ENCODE data around the gene ZNF217.
"Not testable (repeated sequence)": the region's sequence is repeated elsewhere in the genome, so short reads cannot be mapped to it uniquely, and the experiment has no call there.

Gene ZNF217

DNA sequence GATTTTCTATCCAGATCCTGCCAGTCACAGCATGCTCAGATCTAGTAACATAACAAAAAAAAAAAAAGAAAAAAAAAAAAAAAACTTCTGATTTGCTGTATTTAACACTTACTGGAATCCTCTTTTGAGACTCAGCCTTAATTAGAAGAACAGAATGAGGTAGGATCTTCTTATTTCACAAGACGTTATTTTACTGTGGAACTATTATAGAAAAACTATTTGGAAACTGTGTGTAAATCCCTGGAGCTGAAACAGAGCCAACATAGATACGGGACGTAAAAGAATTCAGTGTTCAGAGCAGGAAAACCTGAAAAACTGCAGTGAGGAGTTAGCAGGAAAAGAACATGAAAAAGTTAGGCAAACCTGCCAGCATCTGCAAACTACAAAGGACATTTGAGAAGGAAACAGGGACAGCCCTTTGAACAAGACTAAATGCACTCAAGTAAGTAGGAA, 3.4 kb upstream of the ZNF217 start:
- no peak for DNase-seq

DNA sequence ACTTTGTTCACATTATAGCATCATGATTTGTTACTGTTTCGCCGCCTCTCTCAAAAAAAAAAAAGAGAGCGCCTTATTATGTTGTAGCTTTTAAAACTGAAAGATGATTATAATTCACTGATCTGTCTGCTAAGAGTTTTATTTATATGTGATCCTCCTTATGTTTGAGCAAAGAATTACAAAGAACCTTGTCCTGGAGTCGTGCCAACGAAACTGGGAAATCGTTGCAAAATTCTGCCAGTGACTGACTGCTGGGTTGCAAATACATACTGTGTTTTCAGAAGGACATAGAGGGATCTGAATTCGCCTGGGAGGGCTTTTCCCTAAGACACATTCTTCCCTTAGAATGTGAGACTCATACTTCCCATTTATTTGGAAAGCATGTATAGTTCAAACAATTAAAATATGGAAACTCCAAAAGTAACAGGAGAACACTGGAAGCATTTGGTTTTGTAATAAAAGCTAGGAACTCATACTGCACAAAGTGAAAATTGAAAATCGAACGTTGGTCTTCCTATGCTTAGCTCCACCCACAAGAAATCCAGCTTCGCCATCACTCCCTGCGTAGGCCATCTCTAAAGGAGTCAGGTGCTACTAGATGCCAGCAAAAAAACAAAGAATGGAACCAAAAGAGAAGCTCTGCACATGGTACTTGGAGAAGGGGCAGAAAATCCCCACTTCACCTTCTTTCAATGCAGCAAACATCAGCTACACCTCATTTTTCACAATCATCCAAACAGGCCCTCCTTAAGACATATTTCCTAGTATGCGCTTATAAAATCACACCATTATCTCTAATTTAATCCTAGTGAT, 2.8 kb upstream of the ZNF217 start:
- not testable (repeated sequence) for DNase-seq

DNA sequence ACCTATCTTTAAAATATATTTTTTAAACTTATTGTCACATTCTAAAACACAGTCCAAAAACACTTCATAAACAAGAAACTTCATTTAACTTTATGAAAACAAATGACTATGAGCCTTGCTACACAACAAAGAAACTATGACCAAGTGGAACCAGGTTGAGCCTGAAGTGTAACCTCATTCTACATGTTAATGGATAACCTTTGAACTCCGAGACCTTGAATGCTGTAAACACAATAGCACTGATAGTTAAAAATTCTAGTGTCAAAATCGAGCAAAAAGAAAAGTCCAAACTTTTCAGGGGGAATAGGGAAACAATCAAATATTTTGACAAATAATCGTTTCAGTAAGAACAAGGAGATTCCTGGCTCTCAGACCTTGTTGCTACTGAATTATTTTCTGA, 2.1 kb upstream of the ZNF217 start:
- DNase-seq = not testable (repeated sequence)

DNA sequence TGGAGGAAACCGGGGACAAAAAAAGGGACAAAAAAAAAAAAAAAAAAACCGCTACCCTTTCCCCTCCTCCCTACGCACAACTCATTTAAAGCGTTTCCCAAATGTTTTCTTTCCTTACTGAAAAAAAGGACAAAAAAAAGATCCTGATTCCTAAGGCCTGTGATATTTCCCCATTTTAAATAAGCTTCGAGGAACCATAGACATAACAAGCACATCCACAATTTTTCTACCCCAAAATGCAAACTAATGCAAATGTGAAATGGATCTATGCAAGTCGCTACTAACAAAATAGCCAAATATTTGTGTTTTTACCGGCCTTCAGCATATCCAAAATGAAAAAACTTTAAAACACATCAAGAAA, 1.4 kb upstream of the ZNF217 start:
- no peak for DNase-seq

DNA sequence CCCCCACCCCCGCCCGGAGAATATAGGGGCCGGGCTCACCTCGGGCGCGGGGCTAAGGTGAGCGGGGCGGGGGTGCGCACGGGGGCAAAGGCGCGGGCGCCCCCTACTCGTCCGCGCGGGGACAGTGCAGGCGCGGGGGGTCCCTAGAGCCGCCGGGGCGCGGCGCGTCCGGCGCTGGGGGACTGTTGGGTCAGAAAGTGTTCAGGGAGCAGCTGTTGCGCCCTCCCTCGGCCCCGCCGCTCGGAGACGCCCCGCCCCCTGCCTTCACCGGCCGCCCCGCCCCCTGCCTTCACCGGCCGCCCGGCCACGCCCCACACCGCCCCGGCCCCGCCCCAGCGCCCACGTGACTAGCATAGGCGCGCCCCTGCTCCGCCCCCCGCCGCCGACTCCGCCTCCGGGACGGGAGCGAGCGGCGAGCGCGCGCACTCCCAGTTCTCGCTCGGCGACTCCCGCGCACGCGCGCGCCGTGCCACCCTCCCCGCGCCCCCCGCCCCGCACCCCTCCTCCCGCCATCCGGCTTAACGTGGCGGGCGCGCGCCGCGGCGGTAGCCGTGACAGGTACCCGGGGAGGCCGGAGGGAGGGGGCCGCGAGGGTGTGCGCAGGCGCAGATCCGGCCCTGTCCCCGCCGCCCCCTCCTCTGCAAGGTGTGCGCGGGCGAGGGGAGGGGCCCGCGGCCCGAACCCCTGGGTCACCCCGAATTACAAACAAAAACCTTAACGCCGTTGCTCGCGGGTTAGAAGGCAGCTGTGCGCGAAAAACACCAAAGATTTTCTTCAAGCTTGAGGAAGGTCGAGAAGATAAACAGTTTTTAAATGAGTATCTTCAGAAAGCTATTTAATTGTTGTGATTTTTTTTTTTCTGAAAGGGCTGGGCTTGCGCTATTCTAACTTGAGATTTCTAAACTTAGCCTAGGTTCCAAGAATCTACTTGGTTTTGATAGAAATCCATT, 704 bp upstream of the ZNF217 start:
- peak; percentile 89 for DNase-seq

DNA sequence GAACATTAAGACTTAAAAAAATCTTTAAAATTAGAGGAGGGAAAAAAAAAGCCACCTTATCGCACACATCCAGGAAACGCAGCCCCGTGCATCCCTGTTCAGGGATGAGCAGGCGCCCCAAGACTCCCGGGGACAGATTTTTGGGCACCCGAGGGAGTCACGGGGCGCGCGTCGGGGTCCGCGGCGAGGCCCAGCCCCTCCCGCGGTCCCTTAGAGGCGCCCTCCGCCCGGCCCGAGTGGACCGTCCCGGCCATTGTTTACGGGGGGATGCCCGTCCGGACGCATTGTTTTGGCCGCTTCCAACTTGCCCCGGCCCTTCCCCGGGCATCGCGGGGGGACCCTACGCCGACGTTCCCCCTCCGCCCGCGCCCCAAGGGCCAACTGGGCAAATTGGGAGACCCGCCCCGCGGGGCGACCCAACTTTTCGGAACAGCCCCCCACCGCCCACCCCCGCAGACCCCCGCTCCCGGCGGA, 610 bp downstream of the ZNF217 start:
- DNase-seq = peak; percentile 69

DNA sequence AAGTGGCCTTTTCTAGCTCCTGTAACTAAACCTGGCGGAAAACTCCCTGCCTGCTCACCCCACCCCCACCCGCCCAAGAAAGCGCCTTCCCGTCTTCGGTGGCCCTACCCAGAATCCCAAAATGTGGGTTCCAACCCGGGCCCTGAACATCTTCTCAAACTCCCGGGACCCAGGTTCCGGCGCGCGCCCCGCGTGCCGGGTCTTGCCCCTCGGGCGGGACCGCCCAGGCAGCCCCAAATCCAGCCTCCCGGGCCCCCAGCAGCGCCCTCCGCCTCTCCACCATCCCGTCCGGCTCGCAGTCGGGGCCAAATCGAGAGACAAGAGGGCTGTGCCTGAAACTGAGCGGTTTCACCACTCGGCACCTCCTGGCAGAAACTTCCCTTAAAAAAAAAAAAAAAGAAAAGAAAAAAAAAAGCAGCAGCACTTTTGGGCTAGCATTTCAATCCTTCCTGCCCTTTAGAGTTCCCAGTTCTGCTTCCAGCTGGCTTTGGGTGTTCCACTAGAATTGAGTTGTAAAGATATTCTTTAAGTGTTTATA, 1.1 kb downstream of the ZNF217 start:
- DNase-seq = peak; percentile 60

DNA sequence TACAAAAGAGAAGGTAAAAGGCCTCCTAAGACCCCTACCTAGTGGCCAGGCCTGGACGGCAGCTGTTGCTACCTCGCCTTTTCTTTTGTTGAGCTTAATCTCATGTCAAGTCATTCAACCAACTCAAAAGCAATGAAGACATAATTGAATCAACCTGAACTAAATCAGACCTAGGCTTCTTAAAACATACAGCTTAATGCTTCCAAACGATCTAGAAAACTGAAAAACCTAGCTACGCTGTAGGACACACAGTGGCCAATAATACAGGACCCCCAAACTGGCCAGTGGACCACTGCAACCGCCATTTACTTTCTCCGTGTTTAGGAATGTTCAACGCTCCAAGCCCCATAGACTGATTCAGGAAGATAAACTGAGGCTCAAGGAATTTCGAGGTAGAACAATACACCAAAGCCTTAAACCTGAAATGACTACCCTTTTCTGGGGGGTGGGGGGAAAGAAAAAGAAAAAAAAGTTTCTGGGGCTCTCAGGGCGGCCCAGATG, 1.6 kb downstream of the ZNF217 start:
- DNase-seq = peak; percentile 42

DNA sequence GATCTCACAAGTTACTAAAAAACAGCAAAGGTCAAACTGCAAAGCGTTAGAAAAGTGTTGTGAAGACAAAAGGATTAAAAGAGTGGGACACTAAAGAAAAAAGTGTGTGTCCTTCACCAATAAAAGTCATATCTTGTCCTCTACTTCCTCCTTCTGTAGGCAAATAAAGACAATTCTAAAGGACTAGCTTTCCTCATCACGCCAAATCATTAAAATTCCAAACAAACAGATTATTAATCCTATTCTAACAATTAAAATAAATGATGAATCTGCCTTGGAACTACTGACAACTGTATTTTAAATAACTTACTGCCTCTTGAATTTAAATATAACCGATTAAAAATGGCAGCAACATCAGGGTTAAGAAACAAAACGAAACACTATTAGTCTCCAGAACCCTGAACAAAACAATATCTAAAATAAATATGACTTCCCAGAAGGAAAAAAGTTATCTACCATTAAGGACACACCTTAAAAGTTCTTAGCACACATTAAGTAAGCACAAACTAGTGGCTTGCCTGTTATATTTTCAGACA, 2.4 kb downstream of the ZNF217 start:
- not testable (repeated sequence) for DNase-seq

DNA sequence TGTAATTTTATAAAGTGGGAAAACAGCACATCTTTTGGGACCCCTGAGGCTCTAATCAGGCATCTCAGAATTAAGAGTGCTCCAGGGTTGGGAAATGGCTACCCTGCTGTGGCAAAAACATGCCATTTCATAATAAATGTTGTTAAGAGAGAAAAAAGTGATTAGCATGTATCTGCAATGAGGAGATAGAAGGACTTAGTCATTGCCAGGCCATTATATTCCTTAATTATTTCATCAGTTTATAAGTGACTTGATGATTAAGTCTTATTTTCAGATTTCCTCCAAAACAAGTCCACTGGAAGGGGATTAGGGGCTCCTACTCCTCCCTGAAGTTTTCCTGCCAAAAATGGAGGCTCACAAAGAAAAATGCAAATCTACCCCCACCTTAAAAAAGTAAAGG, 3.0 kb downstream of the ZNF217 start:
- not testable (repeated sequence) for DNase-seq

DNA sequence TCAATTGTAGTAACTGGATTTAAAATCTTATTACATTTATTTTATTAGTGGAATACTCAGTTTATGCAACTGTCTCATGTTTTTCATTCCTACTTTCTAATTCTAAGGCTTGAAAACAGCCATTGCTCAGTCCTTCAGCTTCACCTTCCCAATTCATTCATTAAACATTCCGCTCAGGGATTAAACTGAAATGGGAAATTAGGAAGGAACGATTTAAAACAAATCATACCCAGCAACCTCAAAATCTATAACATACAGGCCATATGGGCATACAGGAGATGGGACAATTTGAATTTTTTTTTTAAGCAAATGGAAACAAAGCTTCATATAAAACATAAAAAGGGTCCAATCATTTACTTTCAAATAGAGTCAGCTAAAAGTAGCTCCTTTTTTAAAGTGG, 3.5 kb downstream of the ZNF217 start:
- DNase-seq = not testable (repeated sequence)

DNA sequence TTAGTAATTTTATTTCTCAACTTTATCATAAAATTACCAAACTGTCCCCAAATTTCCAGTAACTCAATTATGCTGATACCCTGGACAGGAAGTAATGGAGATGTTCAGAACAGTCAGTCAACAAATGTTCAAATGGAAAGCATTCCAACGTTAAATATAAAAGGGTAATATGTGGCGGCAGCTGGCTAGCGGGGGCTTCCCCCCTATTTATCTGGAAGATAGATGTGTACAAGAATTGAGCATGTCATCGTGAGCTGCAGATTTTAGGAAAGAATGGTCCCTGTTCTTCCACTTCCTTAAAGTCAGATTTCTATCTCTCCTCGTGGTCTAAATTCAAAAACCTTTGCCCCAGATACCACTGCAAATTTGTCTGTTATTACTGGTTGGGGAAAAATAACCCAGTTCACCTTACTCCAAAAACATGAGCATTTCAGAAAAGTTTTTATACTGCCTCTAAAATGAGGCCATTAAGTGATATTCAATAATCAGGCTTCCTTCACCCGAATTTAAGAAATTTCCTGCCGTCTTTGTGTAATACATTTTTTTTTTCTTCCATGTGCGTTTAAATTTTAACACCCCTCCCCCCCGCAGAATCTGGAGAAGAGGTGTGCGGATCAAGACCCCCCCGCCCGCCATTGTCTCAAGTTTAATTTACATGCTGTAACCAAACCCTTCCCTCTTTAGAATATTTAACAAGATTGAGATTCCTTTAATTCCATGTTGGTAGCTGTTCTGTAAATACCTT, 4.1 kb downstream of the ZNF217 start:
- DNase-seq = not testable (repeated sequence)

DNA sequence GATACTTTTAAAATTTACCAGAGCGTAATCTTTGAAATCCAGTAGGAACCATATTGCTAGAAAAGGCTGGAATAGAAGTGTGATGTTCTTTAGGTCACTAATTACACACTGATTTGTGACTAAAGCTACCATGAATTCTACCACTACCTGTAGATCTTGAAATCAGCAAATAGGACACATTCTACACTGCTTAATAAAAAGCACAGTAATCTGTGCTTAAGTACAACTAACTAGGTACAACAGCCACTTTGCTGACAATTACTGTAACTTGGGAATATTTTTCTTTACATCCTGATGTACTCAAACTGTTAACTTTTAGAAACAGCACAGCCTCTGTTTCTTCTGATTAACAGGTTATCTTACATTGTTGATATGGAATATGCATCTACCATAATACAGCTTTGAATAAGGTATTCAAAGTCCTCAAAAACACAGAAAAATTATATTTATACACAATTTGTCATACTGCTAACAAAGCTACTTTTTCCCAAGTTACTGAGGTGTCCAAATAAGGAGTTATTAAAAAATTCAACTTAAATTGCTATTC, 6.4 kb downstream of the ZNF217 start:
- DNase-seq = not testable (repeated sequence)

DNA sequence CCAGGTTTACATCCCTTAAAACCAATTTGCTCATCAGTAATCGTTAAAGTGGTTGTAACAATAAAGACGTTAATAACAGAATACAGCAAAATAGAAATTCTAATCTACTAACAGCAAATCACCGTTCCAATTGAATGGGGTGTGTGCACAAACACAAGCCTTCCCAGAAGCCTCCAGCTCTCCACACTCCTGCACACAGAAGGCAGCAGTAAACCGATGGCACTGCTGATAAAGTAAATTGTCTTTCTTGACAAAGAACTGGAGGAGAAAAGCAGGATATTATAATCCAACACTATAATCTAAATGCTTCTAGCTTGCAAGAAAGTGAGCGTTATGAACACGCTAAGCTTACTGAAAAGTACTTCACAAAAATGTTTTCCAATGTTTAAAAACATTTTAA, 7.0 kb downstream of the ZNF217 start:
- no peak for DNase-seq

DNA sequence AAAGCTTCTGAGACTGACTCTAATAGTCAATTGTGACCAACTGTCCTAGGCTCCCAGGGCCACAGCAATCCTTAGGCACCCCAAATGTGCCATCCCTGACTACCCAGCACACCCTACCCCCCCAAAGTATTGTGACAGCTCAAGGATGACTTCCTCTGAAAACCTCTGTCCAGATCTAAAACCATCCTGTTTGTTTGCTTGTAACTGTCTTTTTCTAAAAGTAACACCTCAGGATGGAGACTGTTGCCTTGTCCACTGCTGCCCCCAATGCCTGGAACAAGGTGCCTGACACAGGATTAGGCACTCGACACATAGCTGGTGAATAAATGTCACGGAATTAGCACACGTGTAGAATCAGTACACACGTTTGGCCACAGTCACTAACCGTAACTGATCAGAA, 7.7 kb downstream of the ZNF217 start:
- DNase-seq = not testable (repeated sequence)

DNA sequence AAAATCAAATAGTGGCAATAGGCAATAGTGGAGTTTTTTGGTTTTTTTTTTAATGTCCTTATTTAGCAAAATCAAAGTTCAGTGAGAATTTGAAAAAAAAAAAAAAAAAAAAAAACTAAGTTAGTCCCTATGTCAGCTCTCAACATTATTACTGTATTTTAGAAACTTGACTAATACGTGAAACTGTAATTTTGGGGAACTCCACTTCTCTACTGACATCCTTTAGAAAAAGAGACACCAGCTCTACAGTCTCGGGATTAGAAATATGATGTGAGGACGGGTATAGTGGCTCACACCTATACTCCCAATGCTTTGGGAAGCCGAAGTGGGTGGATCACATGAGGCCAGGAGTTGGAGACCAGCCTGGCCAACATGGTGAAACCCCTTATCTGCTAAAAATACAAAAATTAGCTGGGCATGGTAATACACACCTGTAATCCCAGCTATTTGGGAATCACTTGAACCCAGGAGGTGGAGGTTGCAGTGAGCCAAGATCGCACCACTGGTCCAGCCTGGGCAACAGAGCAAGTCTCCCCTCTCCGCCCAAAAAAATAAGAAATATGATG, 8.6 kb downstream of the ZNF217 start:
- DNase-seq = not testable (repeated sequence)

DNA sequence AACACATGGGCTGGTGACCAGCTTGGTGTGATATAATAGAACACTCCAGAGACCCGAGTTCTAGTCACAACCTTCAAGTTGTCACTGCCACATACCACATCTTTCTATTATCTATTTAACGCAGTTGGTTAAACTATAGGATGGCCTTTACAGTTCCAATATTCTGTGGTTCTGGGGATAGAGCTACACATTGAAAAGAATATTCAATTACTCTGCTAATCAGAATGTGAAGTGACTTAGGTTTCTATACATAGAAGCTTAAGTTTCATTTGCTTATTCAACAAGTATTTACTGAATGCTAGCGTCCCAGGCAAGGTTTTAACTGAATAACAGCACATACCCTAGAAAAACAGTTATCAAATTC, 9.1 kb downstream of the ZNF217 start:
- DNase-seq = not testable (repeated sequence)

DNA sequence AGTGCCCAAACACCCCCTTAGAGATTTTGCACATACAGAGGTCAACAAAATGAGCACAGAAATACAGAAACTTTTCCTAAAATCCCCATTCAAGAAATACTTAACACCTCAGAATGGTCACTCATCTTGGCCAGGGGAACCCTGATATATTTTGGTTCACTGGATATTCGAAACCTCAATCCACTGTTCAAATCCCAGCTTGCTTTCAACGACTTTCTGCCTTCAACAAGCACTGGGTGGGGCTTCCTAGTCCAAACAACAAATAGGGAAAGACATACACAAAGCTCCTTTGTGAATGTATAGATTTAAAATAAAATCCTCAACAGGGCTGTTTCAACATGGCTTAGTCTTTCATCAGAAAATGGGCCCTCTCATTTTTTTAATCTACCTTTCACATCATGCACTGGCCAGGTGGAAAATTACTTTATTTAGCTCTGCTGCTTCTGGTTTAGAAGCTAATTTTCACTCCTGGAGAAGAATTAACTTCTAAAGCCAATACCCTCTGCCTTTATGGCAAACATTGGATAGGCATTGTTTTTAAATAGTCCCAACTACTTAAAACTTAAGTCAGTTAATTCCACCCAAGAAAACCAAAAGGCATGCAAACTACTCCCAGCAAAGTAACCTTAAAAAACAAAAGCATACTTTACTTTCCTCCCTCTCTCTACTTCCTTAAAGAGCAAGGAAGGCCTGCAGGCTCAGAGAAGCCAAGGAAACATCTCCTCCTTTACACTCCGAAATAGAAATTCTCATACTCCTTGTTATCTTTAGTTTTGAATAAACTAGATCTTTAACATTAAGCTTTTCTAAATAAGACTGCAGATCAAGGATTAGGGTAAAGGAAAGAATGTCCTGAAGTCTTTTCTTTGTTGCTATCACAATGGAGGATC, 9.7 kb downstream of the ZNF217 start:
- not testable (repeated sequence) for DNase-seq

DNA sequence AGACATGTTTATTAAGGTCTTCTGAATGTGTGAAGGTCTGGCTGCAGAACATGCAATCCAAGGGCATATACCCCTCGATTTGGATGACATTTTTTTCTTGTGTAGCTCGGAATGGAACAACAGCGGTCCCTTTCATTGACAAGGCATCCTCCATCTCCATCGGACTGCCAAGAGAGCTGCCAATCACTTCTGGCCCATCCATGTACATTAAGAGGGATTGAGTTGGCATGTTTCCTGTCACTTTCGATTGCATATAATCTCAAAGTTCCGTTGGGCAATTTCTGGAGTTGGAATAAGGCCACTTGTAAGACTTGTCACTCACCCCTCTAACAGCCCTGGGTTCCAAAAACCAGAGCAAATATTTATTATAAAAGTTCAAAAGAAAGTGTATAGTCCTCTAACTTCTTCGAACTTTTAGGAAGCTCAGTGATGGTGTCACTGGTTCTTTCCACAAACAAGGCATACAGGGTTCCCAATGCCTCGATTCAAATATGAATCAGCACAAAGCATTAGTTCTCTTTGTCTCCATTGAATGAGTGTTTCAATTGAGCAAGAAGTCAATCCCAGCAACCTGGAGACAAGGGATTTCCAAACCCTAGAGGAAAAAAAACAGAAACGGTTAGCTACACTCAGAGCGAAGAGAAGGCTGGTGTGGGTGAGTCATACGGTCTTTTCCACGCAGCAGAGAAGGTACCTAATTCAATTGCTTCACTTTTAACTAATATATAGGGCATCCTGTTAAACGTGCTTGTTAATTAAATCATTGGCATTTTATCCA, 10.9 kb downstream of the ZNF217 start:
- DNase-seq = no peak

DNA sequence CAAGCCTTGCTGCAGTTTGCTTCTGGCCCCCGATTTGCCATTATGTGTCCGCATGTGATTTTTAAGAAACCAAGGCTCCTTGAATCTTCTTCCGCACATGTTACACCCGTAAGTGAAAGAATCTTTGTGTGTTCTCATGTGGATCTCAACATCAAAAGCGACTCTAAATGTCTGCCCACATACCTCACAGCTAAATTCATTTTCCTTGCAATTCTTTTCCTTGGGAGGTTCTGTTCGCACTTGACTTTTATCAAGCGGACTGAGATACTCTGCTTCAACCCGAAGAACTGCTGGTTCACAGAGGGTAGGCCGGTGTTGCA, 11.4 kb downstream of the ZNF217 start:
- no peak for DNase-seq

Data from retina (tissue), 1 donor.